HEK293 (cell line): ENCODE results near the gene S100B.

Experiments used
- CTCF ChIA-PET: fragments of 350-600 bp; formaldehyde crosslinking; extraction: SDS; loops from one replicate; lab custom pipeline; 2021; ENCODE audit warnings: antibody characterized with exemption; lab: Yijun Ruan, JAX
- POLR2A ChIA-PET: fragments of 300-600 bp; formaldehyde crosslinking; extraction: SDS; loops from one replicate; lab custom pipeline; 2020; ENCODE audit warnings: antibody characterized with exemption, inconsistent platforms; lab: Yijun Ruan, JAX
- H3K27ac ChIP-seq: fragments of 200-500 bp; sonication (Bioruptor generic); 2 replicates; pipeline ENCODE4 v1.5.1; 2014; ENCODE audit warnings: low read depth, low read length, control low read depth, inconsistent platforms; ENCODE audit errors: extremely low read depth
- H3K36me3 ChIP-seq, 2 experiments: fragments of 200-500 bp in 1 of 2; sonication (Bioruptor generic) in 1 of 2; 1 replicate in 1 of 2; 2 replicates in 1 of 2; pipeline ENCODE4 v1.5.1; 2014 to 2017; ENCODE audit warnings: inconsistent platforms in 2 of 2, low read length in 2 of 2; ENCODE audit not compliant: control insufficient read depth in 2 of 2, insufficient read depth in 1 of 2
- H3K4me1 ChIP-seq: fragments of 200-500 bp; sonication (Bioruptor generic); 2 replicates; pipeline ENCODE4 v1.5.1; 2014; ENCODE audit warnings: mild to moderate bottlenecking, low read length, inconsistent platforms; ENCODE audit not compliant: control insufficient read depth, insufficient read depth
- H3K4me3 ChIP-seq: 2 replicates; pipeline ENCODE4 v1.5.1; 2011; ENCODE audit warnings: low read depth, mild to moderate bottlenecking, control low read depth, low read length, moderate library complexity
- H3K9me3 ChIP-seq: fragments of 200-500 bp; sonication (Bioruptor generic); 2 replicates; pipeline ENCODE4 v1.5.1; 2014; ENCODE audit warnings: low read depth, low read length, inconsistent platforms; ENCODE audit not compliant: control insufficient read depth, insufficient read depth
- ELK4 ChIP-seq: IDR thresholded peaks from 2 replicates; pipeline ENCODE4 v1.6.1; 2011; ENCODE audit warnings: mild to moderate bottlenecking, low read depth, low read length, borderline replicate concordance
- GLI2 ChIP-seq: fragments of 450-650 bp; formaldehyde crosslinking; IDR thresholded peaks from 2 replicates; pipeline ENCODE4; 2017; ENCODE audit warnings: missing biosample characterization, missing genetic modification characterization, low read depth, borderline replicate concordance
- HOXC10 ChIP-seq: sonication (generic); formaldehyde crosslinking; IDR thresholded peaks from 2 replicates; pipeline ENCODE4 v1.8.1; 2023; ENCODE audit warnings: mild to moderate bottlenecking, missing genetic modification reagents
- SCRT1 ChIP-seq: fragments of 450-650 bp; formaldehyde crosslinking; IDR thresholded peaks from 2 replicates; pipeline ENCODE4 v1.5.1; 2016; ENCODE audit warnings: missing biosample characterization, missing genetic modification characterization, borderline replicate concordance
- TRIM28 ChIP-seq: IDR thresholded peaks from 2 replicates; pipeline ENCODE4 v1.6.1; 2011; ENCODE audit warnings: low read length, control low read depth, borderline replicate concordance
- WT1 ChIP-seq: fragments of 450-650 bp; formaldehyde crosslinking; IDR thresholded peaks from 2 replicates; pipeline ENCODE4 v1.5.1; 2016; ENCODE audit warnings: missing biosample characterization, missing genetic modification characterization
- ZNF214 ChIP-seq: fragments of 450-650 bp; formaldehyde crosslinking; IDR thresholded peaks from 2 replicates; pipeline ENCODE4 v1.5.1; 2017; ENCODE audit warnings: missing biosample characterization, mild to moderate bottlenecking, missing genetic modification characterization, borderline replicate concordance
- ZNF311 ChIP-seq: fragments of 450-650 bp; formaldehyde crosslinking; IDR thresholded peaks from 2 replicates; pipeline ENCODE4 v1.5.1; 2017; ENCODE audit warnings: missing biosample characterization, missing genetic modification characterization, borderline replicate concordance
- ZNF404 ChIP-seq: fragments of 450-650 bp; formaldehyde crosslinking; IDR thresholded peaks from 2 replicates; pipeline ENCODE4 v1.5.1; 2017; ENCODE audit warnings: missing biosample characterization, missing genetic modification characterization
- ZNF529 ChIP-seq: fragments of 450-650 bp; formaldehyde crosslinking; IDR thresholded peaks from 2 replicates; pipeline ENCODE4 v1.5.1; 2017; ENCODE audit warnings: missing genetic modification characterization, missing biosample characterization; ENCODE audit not compliant: insufficient replicate concordance
- ZNF561 ChIP-seq: fragments of 450-650 bp; IDR thresholded peaks from 2 replicates; pipeline ENCODE4 v1.5.1; 2018; ENCODE audit warnings: missing biosample characterization, missing genetic modification characterization, borderline replicate concordance
- ZNF585B ChIP-seq: fragments of 450-650 bp; formaldehyde crosslinking; IDR thresholded peaks from 2 replicates; pipeline ENCODE4 v1.5.1; 2016; ENCODE audit warnings: missing biosample characterization, missing genetic modification characterization
- ZNF600 ChIP-seq: fragments of 450-650 bp; formaldehyde crosslinking; IDR thresholded peaks from 2 replicates; pipeline ENCODE4 v1.5.1; 2016; ENCODE audit warnings: missing biosample characterization, missing genetic modification characterization
- ZNF624 ChIP-seq: fragments of 450-650 bp; formaldehyde crosslinking; IDR thresholded peaks from 2 replicates; pipeline ENCODE4 v1.5.1; 2017; ENCODE audit warnings: missing biosample characterization, missing genetic modification characterization
- ZNF654 ChIP-seq: fragments of 450-650 bp; formaldehyde crosslinking; IDR thresholded peaks from 2 replicates; pipeline ENCODE4 v1.5.1; 2016; ENCODE audit warnings: low read depth, missing biosample characterization, missing genetic modification characterization
- ZNF791 ChIP-seq: fragments of 450-650 bp; formaldehyde crosslinking; IDR thresholded peaks from 2 replicates; pipeline ENCODE4 v1.5.1; 2016; ENCODE audit warnings: missing biosample characterization, missing genetic modification characterization
- ZSCAN4 ChIP-seq: fragments of 450-650 bp; formaldehyde crosslinking; IDR thresholded peaks from 2 replicates; pipeline ENCODE4 v1.5.1; 2017; ENCODE audit warnings: missing biosample characterization, missing genetic modification characterization
- TF ChIP-seq, protein P1 (sequence below): fragments of 450-650 bp; formaldehyde crosslinking; IDR thresholded peaks from 2 replicates; pipeline ENCODE4 v1.5.1; 2016; ENCODE audit warnings: missing biosample characterization, missing genetic modification characterization
- TF ChIP-seq, protein P2 (sequence below): fragments of 450-650 bp; formaldehyde crosslinking; IDR thresholded peaks from 2 replicates; pipeline ENCODE4 v1.5.1; 2016; ENCODE audit warnings: missing biosample characterization, missing genetic modification characterization

Gene S100B

GRCh38 chr21:46560568-46561444, 44.1 kb downstream of the S100B start:
- TF ChIP-seq WT1 (no peak), ELK4 (no peak), TRIM28 (no peak), GLI2 (tag by site-specific recombination) (no peak), ZNF654 (tag by site-specific recombination) (no peak), ZSCAN4 (tag by site-specific recombination) (no peak), ZNF791 (tag by site-specific recombination) (no peak), ZNF624 (tag by site-specific recombination) (no peak), ZNF600 (no peak), ZNF561 (tag by site-specific recombination) (no peak), SCRT1 (tag by site-specific recombination) (no peak), ZNF529 (tag by site-specific recombination) (no peak), ZNF404 (tag by site-specific recombination) (no peak), ZNF214 (tag by site-specific recombination) (no peak), ZNF585B (tag by site-specific recombination) (no peak), HOXC10 (CRISPR knock-in tag) (no peak), ZNF311 (tag by site-specific recombination) (no peak)
- TF ChIP-seq, protein P1, sequence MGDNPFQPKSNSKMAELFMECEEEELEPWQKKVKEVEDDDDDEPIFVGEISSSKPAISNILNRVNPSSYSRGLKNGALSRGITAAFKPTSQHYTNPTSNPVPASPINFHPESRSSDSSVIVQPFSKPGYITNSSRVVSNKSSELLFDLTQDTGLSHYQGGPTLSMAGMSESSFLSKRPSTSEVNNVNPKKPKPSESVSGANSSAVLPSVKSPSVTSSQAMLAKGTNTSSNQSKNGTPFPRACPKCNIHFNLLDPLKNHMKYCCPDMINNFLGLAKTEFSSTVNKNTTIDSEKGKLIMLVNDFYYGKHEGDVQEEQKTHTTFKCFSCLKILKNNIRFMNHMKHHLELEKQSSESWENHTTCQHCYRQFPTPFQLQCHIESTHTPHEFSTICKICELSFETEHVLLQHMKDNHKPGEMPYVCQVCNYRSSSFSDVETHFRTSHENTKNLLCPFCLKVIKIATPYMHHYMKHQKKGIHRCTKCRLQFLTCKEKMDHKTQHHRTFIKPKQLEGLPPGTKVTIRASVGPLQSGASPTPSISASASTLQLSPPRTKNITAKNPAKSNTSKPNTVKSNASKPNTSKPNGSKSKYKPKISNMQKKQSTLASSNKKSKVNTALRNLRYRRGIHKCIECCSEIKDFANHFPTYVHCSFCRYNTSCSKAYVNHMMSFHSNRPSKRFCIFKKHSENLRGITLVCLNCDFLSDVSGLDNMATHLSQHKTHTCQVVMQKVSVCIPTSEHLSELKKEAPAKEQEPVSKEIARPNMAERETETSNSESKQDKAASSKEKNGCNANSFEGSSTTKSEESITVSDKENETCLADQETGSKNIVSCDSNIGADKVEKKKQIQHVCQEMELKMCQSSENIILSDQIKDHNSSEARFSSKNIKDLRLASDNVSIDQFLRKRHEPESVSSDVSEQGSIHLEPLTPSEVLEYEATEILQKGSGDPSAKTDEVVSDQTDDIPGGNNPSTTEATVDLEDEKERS, result no peak
- TF ChIP-seq, protein P2, sequence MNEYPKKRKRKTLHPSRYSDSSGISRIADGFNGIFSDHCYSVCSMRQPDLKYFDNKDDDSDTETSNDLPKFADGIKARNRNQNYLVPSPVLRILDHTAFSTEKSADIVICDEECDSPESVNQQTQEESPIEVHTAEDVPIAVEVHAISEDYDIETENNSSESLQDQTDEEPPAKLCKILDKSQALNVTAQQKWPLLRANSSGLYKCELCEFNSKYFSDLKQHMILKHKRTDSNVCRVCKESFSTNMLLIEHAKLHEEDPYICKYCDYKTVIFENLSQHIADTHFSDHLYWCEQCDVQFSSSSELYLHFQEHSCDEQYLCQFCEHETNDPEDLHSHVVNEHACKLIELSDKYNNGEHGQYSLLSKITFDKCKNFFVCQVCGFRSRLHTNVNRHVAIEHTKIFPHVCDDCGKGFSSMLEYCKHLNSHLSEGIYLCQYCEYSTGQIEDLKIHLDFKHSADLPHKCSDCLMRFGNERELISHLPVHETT (tag by site-specific recombination), result no peak
- H3K27ac ChIP-seq, result no peak overlapping the region
- no peaks in the 10 kb centered on the region for H3K4me1 ChIP-seq
- ChIA-PET CTCF (no interaction called here), POLR2A (no interaction called here)
- no peak overlapping the region for H3K4me3 ChIP-seq
- H3K9me3 ChIP-seq, result no peaks in the 10 kb centered on the region
- peaks cover 10 to 83% of the 10 kb centered on the region in 2 experiments for H3K36me3 ChIP-seq
